Activated gamma-delta T cell treated with Interleukin-2 at 50 U/mL for 16 hours (primary cell): ENCODE results near the gene PARD3B.

Experiments used
- DNase-seq: peaks from one replicate; pipeline ENCODE4 v3.0.0-alpha.2; 2020

Gene PARD3B

DNA sequence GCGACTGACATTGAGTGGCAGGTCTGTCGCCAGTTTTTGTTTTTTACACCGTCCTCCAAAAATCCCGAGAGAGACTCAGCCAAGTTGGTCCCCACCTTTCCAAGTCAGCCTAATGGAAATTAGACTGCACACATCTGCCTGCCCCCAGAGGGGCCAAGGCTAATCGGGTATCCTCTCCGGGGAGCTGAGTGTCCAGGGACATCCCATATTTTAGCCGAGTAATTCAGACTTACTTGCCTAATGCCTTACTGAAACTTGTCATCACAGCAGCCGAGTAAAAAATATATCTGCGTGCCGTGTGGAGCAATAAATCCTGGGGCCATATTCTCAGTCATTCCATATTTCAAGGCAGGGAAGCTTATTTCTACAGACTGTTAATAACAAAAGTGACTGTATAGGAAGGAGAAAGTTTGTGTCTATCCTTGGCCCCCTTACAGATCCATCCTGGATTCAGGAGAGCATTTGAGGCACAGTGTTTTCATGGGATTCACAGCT, 1098.2 kb downstream of the PARD3B start:
- no peak for DNase-seq

DNA sequence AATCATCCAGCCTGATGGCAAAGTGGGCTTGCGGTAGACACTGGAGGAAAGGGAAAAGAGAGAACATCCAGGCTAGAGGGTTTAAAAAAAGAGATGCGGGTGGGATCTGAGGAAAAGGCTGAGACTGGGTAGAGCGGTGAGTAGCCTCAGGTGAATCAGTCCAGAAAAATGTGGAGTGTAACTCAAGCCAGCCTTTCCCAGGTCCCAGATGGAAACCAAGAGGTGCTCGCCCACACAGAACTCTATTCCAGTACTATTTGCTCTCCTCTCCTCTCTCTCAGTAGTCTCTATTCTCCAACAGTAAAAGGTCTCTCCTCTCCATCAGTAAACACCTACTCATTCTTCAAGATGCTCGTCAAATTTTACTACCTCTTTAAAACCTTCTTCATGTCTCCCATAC, 1098.7 kb downstream of the PARD3B start:
- no peak for DNase-seq

- no peak for DNase-seq
These were observed 1101.4 kb downstream of the PARD3B start for GRCh38 chr2:205646680-205647079.

- no peak for DNase-seq
These were observed 1105.2 kb downstream of the PARD3B start for GRCh38 chr2:205650450-205650849.

- no peak for DNase-seq
These were observed 1105.7 kb downstream of the PARD3B start for GRCh38 chr2:205650931-205651330.

- DNase-seq, result no peak
These were observed 1106.4 kb downstream of the PARD3B start for GRCh38 chr2:205651719-205652118.

DNA sequence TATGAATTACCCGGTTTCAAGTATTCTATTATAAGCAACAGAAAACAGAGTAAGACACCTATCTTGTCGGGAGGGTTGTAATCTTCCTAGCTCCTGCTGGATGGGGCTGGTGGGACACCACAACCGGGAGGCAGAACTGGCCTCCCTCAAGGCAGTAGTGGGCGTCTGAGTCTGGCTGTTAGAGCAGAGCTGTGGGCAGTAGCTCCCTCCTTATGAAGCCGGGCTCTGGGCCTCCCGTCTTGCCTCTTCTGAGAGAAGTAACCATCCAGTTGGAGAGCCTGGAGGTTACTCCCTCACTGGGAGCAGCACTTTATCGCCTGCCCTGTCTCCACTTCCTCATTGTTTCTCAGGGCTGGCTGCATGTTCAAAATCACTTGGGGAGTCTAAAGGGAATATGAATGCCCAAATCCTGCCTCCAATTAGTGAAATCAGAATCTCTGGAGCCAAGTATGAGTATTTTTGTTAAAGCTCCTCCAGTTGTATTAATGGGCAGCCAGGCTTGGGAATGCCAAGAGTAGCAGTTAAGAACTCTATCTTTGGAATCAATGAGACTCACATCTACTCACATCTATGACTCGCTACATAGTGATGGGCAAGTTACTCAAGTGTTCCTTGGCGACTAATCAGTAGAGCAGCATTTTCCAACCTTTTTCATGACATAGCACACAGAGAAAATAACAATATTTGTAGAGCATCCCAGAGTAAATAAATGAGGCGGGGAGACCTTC, 1109.8 kb downstream of the PARD3B start:
- DNase-seq, result no peak

DNA sequence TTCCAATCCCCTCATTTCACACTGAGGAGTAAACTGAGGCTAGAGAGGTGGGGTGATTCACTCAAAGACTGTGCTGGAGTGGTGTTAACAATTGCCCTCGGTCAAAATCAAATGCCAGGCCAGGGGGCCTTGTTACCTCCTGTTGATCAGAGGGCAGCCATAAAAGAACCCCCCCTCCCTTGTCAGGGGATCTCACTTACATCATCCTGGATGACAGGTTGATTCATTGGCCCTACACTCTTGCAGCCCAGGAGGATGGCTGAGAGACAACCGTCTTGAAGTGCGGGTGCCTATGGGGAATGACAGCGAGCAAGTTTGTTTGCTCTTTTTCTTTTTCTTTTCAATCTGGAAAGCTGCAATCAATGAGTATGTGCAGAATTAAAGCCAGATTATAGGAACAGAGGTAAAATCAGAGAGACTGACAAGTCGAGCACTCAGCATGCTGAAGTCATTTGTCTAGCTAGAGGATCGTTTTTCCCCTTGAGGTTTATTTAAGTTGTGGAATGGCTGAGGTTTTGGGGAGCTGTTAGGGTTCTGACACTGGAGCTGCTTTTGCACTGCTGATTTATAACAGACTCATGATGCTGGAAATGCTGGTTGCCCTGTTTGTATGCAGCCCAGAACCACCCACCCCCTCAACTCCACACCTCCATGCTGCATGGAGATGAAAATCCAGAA, 1110.6 kb downstream of the PARD3B start:
- no peak for DNase-seq

GRCh38 chr2:205656461-205656860, 1111.2 kb downstream of the PARD3B start:
- no peak for DNase-seq

DNA sequence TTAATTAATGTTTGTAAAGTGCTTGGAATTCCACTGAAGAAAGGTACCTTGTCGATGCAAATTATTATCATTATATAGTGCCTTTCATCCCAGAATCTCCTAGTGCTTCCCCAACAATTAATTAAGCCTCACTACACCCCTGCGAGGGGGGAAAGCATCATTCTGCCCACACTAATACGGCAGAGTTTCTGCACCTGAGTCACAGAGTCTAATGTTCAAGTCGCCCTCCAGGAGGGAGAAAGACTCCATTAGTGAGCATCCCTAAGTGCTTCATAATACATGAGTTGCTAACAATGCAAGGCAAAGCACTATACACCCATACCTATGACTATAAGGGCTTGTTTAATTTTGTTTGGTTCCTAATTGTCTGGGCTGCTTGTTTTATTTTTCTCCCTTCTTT, 1111.7 kb downstream of the PARD3B start:
- DNase-seq, result no peak

GRCh38 chr2:205657579-205657978, 1112.3 kb downstream of the PARD3B start:
- no peak for DNase-seq

DNA sequence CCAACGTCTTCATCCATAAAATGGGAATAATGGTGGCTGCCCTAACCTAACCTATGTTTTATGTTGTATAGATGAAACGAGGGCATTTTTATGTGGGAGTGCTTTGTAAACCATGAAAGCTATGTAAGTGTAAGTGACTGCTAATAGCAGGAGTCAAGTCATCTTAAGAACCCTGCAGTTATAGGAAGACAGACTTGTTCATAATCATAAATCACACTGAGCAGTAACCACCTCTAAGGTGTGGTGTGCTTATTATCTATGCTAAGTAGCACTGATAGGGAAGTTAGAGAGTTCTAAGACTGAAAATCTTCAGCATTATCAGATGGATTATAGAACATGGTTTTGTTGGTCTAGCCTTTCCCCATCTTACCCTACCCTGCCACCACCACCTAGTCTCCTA, 1112.8 kb downstream of the PARD3B start:
- DNase-seq, result no peak

DNA sequence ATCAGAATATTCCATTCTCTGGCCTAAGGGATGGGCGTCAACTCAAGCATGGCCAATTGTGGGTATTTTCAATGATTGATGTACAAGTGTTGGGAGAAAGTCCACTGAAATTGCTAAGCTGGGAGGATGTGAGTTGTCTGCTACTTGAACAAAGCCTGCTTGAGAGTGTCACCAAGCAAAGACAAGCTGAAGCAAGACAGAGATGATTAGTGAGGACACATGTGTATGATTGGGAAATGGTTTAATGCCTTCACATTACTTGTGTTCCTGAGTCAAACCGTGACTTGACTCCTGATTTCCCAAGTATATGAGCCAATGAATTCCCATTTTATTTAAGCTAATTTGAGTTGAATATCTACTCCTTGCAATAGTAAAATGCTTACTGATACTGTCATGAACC, 1113.3 kb downstream of the PARD3B start:
- DNase-seq, result no peak

GRCh38 chr2:205659922-205660321, 1114.6 kb downstream of the PARD3B start:
- DNase-seq, result no peak

GRCh38 chr2:205660521-205661124, 1115.3 kb downstream of the PARD3B start:
- no peak for DNase-seq

GRCh38 chr2:205661281-205661680, 1116.0 kb downstream of the PARD3B start:
- no peak for DNase-seq

DNA sequence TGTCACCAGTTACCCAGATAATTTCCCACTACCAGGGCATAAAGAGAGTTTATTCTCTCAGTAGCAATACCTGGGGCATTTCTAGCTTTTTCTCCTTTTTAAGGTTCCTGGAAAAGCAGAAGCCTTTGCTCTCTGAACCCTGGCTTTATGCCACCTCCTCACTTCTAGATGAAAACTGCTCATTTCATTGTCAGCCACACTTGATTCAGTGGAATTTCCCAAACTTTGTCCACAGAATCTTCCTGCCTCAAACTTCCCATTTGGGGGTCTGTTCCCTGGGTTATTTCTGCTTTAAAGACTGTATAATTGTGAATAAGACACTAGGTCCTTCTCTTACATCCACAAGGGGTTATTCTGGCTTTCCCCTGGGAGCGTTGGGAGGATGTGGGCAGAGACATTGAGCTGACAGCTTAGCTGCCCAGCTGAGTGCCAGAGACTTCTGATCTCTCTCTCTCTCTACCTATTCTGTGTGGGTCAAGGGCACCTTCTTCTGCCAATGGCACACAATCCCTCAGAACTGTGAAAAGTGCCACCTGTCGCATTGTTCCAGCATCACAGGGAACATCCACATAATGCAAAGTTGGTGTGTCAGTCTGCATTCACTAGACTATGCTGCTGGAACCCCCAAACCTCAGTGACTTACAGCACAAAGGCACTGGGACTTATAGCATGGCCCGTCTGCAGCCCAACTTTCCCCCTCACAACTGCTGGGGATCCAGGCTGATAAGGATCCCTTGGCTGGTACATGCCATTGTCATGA, 1117.1 kb downstream of the PARD3B start:
- no peak for DNase-seq

- no peak for DNase-seq
These were observed 1120.5 kb downstream of the PARD3B start for GRCh38 chr2:205665791-205666190.
